GM12892 (cell line): ENCODE results near the gene ARFGAP3.
A peak's percentile ranks its signal among the peaks of the same experiment; 100 is the strongest.

ENCODE experiments used
- POLR2A ChIP-seq: IDR thresholded peaks from 2 replicates; pipeline ENCODE4 v1.6.1; 2011; ENCODE audit warnings: low read depth, low read length, control low read depth
- POLR2AphosphoS5 ChIP-seq: IDR thresholded peaks from 2 replicates; pipeline ENCODE4 v1.6.1; 2011; ENCODE audit warnings: low read depth, low read length, control low read depth
- TAF1 ChIP-seq: IDR thresholded peaks from 2 replicates; pipeline ENCODE4 v1.6.1; 2011; ENCODE audit warnings: low read depth, mild to moderate bottlenecking, control low read depth, low read length, borderline replicate concordance

- TF ChIP-seq POLR2A, result peak; percentile 56; the same call in 1 of the 2 replicates
- TF ChIP-seq POLR2AphosphoS5, result no peak
- TF ChIP-seq TAF1, result no peak; the same call in 1 of the 2 replicates
These were observed 32.2 kb upstream of the ARFGAP3 start for GRCh38 chr22:42889304-42889703.
